Psoas muscle (tissue), 8 donors: Measurements from ENCODE around the gene RALGAPA2. TPM values are rescaled to one million over a fixed set of nuclear protein-coding genes. Genes with fewer than 3 reads are reported as not detected.

Experiments
- ATAC-seq, 4 donors: fragments of 200-7000 bp; cut with Tn5 transposase; one replicate each; pipeline ENCODE4 v1.9.1; 2020; ENCODE audit warnings: moderate library complexity in 3 of 4, mild to moderate bottlenecking in 2 of 4
- DNase-seq, 2 donors: peaks; one replicate each; pipeline ENCODE4 v3.0.0-alpha.2; 2020
- H3K27ac ChIP-seq: fragments of 200-600 bp; one replicate; pipeline ENCODE4 v1.8.0; 2022
- H3K27me3 ChIP-seq, 3 donors: fragments of 200-600 bp in 1 of 3; one replicate each; pipeline versions ENCODE4 v1.6.1 to v1.8.0; 2013 to 2022; ENCODE audit warnings: low read length in 2 of 3, mild to moderate bottlenecking in 2 of 3, moderate library complexity in 1 of 3; ENCODE audit not compliant: insufficient read depth in 3 of 3
- H3K36me3 ChIP-seq, 2 donors: fragments of 200-600 bp in 1 of 2; one replicate each; pipeline versions ENCODE4 v1.6.1 to v1.8.0; 2013 to 2022; ENCODE audit warnings: low read depth in 1 of 2, mild to moderate bottlenecking in 1 of 2, moderate library complexity in 1 of 2; ENCODE audit not compliant: insufficient read depth in 1 of 2
- H3K4me1 ChIP-seq: fragments of 200-600 bp; one replicate; pipeline ENCODE4 v1.8.0; 2022
- H3K4me3 ChIP-seq: fragments of 200-600 bp; one replicate; pipeline ENCODE4 v1.8.0; 2022; ENCODE audit warnings: mild to moderate bottlenecking
- H3K9me3 ChIP-seq: fragments of 200-600 bp; one replicate; pipeline ENCODE4 v1.8.0; 2022
- CTCF ChIP-seq: fragments of 200-600 bp; IDR thresholded peaks from one replicate; pipeline ENCODE4 v1.8.0; 2022; ENCODE audit warnings: antibody characterized with exemption
- WGBS, 3 donors: extraction: QIAGEN DNeasy Blood & Tissue Kit; methylation state at CpG; one replicate each; pipeline versions ENCODE4 v1.1.6 to v1.1.7; 2013; 5-methylcytosine and 5-hydroxymethylcytosine counted together
- intact Hi-C, 2 donors: fragments of 100-400 bp; cut with DNase I; formaldehyde crosslinking; loops; one replicate each; pipeline versions ENCODE4 v1.11.0 to v1.14.2; 2022
- polyA plus RNA-seq, 3 donors: library from polyadenylated mRNA; stranded (reverse); fragments of 200-250 nt; gene quantifications; one replicate each; pipeline ENCODE4 v1.2.3, GENCODE V29; 2013
- total RNA-seq, 4 donors: library from RNA; stranded (reverse); fragmentation: NEBNext Ultra II Directional in 2 of 4; extraction: Animal tissue kit (Norgen Biotek cat#: 25700) in 2 of 4; gene quantifications; one replicate each; pipeline versions ENCODE4 v1.2.1 to v1.2.4, GENCODE V29; 2021 to 2023
- donor health status: healthy with polysubstance abuse.
- donor health status: DM: no; HTN: no; CAD: no; lungs with moderate emphysema.
- donor health status: Bipolar disorder and iron deficiency.
- donor health status: healthy.
- donor health status: DM: yes; HTN: yes; CAD: no.
- donor health status: DM: no; HTN: no; CAD: no.
- donor health status: DM: no; HTN: no; CAD: no.
- donor health status: DM: yes; HTN: yes; CAD: no.

Gene RALGAPA2
- total and polyA plus RNA-seq, 7 donors: 12.2 to 75.5 (median 51.1) TPM

GRCh38 chr20:20699917-20700316, 12.5 kb downstream of the RALGAPA2 start:
- WGBS, 3 donors: 87 to 90% (median 90%) methylated on average over 4 of the region's 4 CpGs
- Histone ChIP-seq H3K27me3 (no peaks in the 10 kb centered on the region), H3K9me3 (no peaks in the 10 kb centered on the region), H3K36me3 (no peaks in the 10 kb centered on the region), H3K4me3 (no peak overlapping the region), H3K4me1 (peaks cover 53% of the 10 kb centered on the region), H3K27ac (no peak overlapping the region)
- DNase-seq: no peak
- intact Hi-C loops: no loop called here
- no peak for ATAC-seq
- no peak for TF ChIP-seq CTCF

GRCh38 chr20:20699144-20699543, 13.3 kb downstream of the RALGAPA2 start:
- whole genome bisulfite sequencing, 3 donors: 66 to 78% (median 72%) methylated on average over 3 of the region's 3 CpGs
- ATAC-seq: no peak
- H3K4me1 ChIP-seq: peaks cover 53% of the 10 kb centered on the region
- TF ChIP-seq CTCF: no peak
- intact Hi-C loops: no loop called here
- no peak overlapping the region for H3K27ac ChIP-seq
- no peak overlapping the region for H3K4me3 ChIP-seq
- no peaks in the 10 kb centered on the region for H3K9me3 ChIP-seq
- H3K27me3 ChIP-seq: no peaks in the 10 kb centered on the region
- no peaks in the 10 kb centered on the region for H3K36me3 ChIP-seq
- DNase-seq: no peak

GRCh38 chr20:20697325-20697845, 15.1 kb downstream of the RALGAPA2 start:
- intact Hi-C loops: no loop called here
- H3K9me3 ChIP-seq: no peaks in the 10 kb centered on the region
- no peak for TF ChIP-seq CTCF
- H3K27me3 ChIP-seq: no peaks in the 10 kb centered on the region
- H3K36me3 ChIP-seq: no peaks in the 10 kb centered on the region
- ATAC-seq (peak in 3 of 4 donors; percentile 25 to 68 (median 42)), DNase-seq (no peak)
- no peak overlapping the region for H3K4me3 ChIP-seq
- peak overlapping the region; percentile 1 for H3K27ac ChIP-seq
- peaks cover 57% of the 10 kb centered on the region for H3K4me1 ChIP-seq
- 63 to 83% (median 77%) methylated on average over 4 of the region's 4 CpGs for WGBS, 3 donors

- intact Hi-C loops: no loop called here
- DNase-seq (no peak), ATAC-seq (peak; percentile 44 to 70 (median 58))
- WGBS, 3 donors: 48 to 72% (median 66%) methylated on average over 1 of the region's 1 CpG
- H3K27me3 ChIP-seq: no peaks in the 10 kb centered on the region
- no peaks in the 10 kb centered on the region for H3K36me3 ChIP-seq
- no peaks in the 10 kb centered on the region for H3K9me3 ChIP-seq
- peak overlapping the region; percentile 38 for H3K27ac ChIP-seq
- H3K4me1 ChIP-seq: peaks cover 72% of the 10 kb centered on the region
- H3K4me3 ChIP-seq: no peak overlapping the region
- TF ChIP-seq CTCF: no peak
Observed at GRCh38 chr20:20695250-20695816, 17.1 kb downstream of the RALGAPA2 start.

GRCh38 chr20:20694591-20694990, 17.9 kb downstream of the RALGAPA2 start:
- no peaks in the 10 kb centered on the region for H3K36me3 ChIP-seq
- H3K4me3 ChIP-seq: no peak overlapping the region
- TF ChIP-seq CTCF: no peak
- 33 to 39% (median 37%) methylated on average over 4 of the region's 4 CpGs for WGBS, 3 donors
- peaks cover 78% of the 10 kb centered on the region for H3K4me1 ChIP-seq
- ATAC-seq (no peak), DNase-seq (no peak)
- intact Hi-C loops: loop anchor here in 1 of 2 donors (5.0 kb wide), 1 partner anchor 37 kb away; no protein-coding TSS in a partner anchor
- H3K27me3 ChIP-seq: no peaks in the 10 kb centered on the region
- H3K9me3 ChIP-seq: no peaks in the 10 kb centered on the region
- H3K27ac ChIP-seq: peak overlapping the region; percentile 38
